HG02973 (cell line): ENCODE measurements around the gene PHF21B.

ENCODE experiments used
- ATAC-seq: cut with Tn5 transposase; IDR thresholded peaks from one replicate; pipeline ENCODE4 v1.9.1; 2021; ENCODE audit warnings: moderate library complexity; ENCODE audit not compliant: unreplicated experiment

Gene PHF21B

DNA sequence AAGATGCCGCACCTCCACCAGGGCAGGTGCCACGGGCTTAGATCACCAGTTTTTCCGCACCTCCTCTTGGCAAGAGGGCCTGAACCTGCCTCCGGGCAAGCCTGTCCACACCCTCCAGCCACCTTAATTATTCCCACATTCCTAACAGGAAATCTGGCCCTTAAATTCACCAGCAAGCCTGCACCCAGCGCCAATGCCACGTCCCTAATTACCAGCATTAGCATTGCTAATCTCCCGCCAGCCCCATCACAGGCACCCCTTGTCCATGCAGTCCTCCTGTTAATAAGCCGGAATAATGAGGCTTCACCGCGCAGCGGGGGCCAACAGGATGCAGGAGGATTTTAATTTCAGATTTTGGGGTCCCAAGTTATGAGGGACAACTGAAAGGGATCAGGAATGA lies 69.7 kb downstream of the PHF21B start:
- ATAC-seq = no peak

DNA sequence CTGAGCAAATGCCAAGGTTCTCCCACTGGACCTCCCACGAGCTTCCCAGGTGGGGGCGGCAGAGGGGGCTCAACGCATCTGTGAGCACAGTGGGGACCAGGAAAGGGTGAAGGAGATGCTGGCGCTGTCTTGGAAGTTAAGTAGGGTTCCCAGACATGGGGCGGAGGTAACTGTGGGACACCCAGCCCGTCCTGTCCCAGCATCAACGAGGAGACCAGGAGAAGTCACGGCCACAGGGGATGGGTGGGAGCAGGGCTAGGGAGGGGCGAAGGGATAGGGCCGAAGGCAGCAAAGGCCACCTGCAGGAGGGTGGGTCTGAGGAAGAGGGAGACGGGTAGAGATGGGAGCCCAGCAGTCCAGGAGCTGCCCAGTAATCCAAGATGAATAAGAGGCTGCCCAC lies 70.4 kb downstream of the PHF21B start:
- ATAC-seq = no peak

DNA sequence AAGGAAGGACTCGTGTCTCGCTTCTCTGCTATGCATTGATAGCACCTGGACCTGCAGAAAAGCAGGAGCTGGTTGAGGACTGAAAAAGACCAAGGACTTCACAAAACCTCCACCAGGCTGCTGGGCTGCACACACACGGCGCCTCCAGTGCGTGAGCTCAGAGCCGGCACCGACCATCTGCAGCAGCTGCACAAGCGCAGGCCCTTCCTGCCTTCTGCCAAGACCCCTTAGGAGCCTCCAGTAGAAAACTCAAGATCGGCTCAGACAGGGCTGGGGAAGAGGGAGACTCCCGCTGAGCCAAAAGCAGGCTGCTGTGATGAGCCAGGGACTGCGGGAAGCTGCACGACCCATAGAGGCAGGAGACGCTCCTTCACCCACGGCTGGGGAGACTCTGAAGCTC lies 70.9 kb downstream of the PHF21B start:
- ATAC-seq = no peak

DNA sequence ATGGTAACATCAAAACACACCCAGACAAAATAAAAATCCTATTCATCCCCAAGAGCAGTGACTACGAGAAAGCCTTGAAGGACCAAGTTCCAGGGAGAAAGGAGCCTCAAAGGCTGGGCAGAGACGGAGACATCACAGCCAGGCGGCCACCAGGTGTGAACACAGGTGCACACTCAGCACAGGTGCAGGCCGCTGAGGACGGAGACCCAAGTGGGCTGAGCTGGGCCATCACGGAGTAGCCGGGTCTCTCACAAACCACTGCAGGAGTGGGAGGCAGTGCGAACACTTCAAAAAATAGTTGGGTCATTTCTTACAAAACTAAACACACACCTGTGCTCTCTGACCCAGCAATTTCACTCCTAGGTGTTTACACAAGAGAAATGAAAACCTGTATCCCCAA lies 72.6 kb downstream of the PHF21B start:
- ATAC-seq = no peak

DNA sequence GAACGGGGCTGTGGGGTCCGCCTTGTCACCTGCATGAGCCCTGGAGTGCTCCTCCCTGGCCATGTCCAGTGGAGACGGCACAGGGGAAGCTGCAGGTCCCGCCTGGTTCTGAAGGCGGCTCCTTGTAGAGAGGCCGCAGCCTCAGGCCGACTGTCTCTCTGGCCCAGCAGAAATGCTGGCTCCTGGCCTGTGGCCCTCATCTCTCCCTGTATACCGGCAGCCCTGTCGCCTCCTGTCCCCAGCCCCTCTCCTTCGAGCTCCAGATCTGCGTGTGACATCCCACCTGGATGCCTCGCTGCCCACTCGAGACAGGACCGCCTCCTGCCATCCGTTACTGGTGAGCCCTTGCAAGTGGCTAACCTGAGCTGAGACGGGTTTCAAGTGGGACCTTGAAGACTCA lies 73.6 kb downstream of the PHF21B start:
- ATAC-seq = no peak

DNA sequence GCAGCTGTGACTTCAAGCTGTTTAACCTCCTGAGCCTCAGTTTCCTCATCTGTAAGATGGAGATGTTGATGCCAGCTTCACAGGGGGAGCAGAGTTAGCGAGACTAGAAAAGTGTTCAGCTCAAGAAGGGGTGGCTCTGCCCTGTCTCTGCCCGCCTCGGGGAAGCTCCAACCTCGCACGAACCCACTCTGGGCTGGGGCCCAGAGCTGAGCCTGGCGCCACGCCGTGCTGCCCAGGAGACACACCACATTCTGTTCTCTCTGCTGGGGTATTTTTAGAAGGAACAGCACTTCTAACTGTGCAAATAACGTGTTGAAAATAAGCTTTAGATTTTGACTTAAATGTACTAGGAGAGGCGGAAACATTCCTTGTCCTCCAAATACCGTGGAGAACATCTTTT lies 74.1 kb downstream of the PHF21B start:
- no peak for ATAC-seq

DNA sequence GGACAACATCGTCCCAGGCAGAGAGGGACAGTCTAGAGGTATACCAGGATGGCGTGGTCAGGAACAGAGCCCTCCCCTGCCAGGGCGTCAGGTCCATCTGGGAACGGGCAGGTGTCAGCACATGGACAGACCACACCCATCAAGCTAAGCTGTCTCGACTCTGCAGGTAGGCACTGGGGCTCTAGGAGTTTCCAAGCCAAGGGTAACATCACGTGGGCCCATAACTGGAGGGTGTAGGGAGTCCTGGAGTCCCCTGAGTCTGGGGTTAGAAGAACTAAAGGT lies 75.4 kb downstream of the PHF21B start:
- no peak for ATAC-seq

DNA sequence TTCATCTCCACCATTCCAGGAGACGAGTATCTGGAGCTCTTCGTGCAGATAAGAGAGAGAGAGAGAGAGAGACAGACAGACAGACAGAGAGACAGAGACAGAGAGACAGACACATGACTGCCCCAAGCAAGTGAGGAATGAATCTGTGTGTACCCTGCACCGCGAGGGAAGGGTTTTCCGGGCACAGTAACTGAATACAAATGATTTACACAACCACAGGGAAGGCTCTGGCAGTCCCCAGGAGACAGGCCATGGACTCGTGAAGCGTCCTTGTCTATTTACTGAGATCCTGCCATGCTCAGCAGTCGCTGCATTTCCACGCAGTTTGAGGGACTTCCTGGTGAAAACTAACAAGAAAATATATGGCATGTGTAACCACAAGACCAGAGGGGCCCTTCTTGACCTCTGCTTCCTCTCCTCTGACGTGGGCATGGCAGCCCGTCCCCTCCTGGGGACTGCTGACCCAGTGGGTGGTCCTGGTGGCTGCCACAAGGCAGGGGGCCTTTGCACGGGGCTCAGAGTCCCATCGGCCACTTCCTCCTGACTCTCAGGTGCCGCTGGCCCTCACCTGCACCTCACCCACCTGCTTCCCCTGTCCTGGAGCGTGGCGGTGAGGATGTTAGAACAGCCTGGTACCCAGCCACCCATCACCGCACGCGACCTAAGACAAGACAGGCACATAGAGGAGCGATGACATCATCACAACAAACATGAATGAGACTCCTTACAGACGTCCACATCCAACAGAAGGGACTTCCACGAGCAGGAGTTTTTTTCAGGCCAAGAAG lies 75.9 kb downstream of the PHF21B start:
- ATAC-seq = no peak

DNA sequence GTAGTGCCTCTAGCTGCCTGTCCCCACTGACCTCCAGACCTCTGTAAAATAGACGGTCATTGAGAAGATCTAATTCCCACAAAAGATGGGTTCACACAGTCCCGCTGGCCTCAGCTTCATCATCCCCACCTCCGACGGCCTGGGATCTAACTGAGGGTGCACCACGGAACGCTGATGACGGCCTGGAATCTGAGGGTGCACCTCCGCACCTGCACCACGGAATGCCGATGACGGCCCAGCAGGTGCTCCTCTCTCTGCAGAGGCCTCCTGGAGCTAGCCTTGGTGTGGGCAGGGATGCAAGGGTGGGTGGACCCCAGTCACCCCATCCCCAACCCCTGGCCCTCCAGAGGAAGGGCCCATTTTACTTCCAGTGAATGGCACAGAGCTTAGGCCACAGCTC lies 77.3 kb downstream of the PHF21B start:
- ATAC-seq = no peak

DNA sequence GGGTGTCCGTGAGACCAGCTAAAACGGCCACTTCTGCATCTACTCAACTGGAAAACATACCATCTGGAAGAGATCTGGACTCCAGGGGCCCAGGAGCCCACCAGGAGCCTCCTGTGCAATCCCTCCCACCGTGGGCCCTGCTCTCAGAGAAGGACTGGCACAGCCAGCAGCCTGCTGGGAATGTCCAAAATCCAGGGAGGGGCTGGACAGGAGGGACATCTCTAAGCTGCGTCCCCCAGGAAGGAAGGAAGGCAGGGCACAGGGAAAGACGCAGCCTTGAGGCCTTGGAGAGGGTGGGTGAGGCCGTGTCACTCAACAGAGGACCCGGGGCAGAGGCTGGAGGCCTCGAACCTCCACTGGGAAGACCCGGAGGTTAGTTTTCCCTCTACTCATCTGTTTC lies 78.0 kb downstream of the PHF21B start:
- no peak for ATAC-seq

DNA sequence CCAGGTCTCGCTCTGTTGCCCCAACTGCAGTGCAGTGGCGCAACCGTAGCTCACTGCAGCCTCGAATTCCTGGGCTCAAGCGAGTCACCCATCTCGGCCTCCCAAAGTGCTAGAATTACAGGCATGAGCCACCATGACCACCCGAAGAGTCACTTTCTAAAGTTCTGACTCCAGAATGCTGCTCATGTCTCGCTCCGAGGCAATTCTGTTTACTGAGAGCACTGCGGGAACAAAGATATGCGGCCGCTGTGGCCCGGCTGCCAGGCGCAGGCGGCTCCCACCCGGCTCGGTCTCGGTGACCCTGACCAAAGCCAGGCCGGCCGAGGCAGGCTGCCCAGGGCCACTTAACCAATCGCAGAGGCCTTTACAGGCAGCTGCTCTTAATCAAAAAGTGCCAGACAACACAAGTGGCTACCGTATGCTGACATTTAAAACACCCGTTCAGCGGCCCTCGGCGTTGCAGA lies 78.7 kb downstream of the PHF21B start:
- ATAC-seq = no peak

DNA sequence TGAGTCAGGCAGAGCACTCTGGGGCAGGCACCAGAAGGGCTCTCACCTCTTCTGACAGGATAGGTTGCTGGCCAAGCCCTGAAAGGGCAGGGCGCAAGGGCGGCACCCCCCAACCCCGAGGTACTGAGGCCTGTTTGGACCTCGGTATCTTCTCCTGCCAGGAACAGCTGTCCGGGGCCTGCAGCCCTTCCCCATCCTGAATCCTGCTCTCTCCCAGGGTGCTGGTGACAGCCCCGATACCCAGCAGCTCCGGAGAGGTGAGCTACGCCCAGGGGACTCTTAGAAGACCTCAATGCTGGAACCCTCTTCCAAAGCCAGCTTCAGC lies 79.1 kb downstream of the PHF21B start:
- no peak for ATAC-seq

DNA sequence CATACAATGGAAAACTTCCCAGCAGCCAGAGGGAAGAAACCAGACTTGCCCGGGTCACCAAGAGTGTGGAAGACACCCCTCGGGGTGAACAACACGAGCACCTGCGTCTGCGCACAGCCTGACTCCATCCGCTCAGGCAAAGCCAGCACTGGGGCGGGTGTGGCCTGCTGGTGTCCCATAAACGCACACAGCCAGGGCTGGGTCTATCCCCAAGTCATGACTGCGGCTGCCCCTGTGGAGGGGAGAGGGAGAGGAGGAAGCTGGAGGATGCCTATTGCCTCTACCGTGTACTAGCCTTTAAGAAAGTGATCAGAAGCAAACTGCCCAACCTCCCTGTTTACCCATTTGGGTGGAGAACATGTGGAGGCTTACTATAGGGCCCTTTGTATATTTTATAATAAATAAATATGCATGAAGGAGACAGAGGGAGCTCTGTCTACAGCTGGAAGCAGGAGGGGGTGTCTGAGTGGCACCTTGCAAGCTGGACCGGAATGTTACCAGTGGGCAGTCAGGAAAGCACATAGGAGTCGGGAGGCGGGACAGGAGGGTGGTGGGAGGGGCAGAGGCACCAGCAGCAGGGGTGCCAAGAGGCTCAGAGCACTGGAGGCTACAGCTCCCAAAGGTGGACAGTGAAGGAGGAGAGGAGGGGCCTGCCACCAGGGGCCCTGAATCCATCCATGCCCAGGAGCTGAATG lies 79.6 kb downstream of the PHF21B start:
- no peak for ATAC-seq

DNA sequence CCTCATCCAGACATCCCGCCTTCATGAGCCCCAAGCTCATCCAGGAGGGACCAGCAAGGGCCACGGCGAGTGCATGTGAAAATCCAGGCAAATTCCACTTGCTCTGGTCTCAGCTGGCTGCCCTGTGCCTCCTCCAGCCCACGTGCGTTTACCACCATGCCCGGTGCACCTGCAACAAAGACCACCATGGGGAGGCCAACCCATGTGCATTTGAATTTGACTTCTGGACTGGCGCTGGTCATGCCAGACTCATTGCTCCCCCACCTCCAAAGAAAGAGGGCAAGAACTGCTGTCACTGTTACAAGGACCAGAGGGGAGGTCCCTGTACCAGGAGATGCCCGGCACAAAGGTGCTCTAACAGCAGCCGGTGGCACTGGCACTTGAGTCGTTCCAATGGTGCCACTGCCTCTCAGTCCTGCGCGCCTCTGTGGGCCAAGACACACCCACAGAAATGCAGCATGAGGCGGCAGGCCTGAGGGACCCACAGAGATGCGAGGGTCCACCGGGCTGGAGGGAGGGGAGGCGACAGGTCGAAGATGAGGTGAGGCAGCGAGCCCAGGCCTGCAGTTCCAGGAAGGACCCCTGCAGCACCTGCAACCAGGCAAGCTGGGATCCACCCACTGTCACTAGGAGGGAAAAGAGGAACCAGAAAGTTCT lies 80.3 kb downstream of the PHF21B start:
- no peak for ATAC-seq

DNA sequence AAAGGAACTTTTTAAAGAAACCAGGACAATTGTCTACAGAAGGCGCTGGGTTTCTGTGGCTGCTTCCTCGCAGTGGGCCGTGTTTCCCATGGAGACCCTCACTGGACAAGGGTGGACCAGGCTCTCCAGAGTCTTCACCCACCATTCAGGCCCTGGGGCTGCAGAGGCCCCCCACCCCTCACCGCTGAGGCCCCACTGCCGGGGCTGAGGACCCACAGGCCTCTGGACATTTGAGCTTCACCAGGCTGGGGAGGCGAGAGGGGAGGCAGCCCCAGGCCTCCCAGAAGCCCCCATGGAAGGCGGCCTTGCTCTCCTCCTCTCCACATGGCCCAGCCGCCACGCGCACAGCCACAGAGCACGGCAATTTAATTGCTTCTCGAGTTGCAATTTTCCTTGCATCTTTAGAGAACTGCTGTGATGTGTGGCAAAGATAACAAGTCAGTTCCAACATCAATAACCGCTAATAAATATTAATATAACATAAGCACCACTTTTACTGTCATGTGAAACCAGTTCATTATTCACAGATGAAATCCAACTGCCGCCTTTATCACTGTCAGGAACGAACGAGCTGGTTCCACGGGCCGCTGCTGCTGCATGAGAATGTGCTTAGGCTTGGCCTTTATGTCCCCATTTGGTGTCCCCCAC lies 81.0 kb downstream of the PHF21B start:
- ATAC-seq = no peak

DNA sequence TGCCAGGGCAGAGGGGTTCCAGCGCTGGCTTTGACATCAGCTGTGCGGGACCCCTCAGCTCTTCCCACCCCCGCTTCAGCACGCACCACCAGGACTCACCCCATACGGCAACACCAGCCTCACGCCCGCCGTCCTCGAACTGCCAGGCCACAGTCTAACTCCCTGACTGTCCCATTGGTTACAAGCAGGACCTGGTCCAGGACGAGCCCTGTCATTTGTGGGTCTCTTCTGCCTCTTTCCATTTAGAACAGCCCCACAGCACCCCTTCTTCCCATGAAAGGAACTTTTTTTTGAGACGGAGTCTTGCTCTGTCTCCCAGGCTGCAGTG lies 81.7 kb downstream of the PHF21B start:
- no peak for ATAC-seq

DNA sequence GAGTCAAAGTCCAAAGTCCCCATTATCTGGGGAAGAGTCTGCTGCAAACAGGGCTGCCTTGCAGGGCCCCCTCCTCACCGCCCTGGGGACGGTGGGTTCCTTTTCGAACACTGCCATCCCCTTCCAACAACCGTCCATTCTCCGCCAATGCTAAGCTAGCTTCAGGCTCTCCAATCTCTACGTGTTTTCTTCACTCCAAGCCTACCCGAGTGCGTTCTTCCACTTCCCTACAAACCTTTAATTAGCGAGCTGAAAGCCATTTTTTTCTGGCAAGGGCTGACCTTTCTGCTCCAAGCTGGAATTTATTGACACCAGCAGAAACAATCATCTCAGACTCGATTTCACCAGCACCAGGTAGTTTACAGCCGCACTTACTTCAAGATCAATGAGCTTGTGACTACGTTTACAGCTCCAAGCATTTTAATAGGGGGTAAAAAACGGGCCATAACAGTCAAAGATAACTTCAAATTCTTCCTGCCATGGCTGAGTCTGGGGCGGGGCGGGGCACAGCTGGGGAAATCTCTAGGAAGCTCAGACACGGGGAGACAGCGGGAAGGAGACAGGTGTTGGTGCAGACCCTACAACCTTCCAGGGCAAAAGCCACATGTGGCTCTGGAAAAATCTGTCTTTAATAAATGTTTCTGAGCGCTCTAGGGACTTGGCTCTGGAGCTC lies 82.2 kb downstream of the PHF21B start:
- no peak for ATAC-seq

DNA sequence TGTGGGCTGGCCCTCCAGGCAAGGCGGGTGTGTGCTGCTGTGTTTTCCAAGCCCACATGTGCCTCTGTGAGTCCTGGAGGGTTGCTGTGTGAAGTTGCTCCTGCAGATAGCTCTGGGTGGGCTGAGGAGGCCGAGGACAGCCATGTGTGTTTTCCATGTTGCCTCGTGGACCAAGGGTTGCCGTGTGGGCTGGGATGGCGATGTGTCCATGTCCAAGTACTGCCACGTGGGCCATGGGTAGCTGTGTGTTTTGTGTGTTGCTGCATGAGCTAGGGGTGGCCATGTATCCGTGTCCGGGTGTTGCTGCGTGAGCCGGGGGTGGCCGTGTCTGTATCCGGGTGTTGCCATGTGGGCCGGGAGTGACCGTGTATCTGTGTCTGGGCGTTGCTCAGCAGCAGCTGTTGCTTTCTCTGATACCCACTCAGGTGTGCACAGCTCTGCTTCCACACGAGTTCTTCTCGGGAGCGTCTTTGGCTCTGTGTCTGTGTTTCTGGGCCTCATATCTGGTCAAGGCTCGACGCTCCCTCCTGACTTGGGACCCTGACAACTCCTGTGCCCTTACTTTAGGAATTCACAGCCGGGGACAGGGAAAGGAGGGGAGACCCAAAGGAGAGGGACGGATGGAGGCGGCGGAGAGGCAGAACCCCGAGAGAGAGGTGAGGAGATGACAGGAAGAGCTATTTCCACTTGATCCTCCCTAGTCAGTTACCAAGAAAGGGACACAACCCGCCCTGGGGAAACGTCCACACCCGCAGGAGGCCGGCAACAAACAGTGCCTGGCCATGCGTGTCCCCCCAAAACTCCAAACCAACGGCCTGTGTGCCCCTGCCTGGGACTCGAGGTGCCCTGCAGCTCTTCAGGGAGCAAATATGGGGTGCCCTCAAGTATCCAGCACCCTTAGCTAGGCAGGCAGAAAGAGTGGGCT lies 83.1 kb downstream of the PHF21B start:
- no peak for ATAC-seq

DNA sequence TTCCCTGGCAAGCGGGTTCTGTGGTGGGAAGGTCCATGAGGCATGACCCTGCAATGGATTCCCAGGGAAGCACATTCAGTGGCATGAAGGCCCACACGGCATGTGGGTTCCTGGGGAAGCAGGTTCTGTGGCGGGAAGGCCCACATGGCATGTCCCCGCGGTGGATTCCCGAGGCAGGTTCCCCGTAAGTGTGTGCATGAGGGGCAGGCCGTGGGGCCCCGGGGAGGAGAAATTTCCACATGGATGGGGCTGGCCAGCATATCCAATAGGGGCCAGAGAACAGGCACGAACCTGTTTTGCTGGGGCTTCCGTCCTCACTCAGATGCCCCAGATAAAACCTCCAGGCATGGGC lies 83.7 kb downstream of the PHF21B start:
- ATAC-seq = no peak

DNA sequence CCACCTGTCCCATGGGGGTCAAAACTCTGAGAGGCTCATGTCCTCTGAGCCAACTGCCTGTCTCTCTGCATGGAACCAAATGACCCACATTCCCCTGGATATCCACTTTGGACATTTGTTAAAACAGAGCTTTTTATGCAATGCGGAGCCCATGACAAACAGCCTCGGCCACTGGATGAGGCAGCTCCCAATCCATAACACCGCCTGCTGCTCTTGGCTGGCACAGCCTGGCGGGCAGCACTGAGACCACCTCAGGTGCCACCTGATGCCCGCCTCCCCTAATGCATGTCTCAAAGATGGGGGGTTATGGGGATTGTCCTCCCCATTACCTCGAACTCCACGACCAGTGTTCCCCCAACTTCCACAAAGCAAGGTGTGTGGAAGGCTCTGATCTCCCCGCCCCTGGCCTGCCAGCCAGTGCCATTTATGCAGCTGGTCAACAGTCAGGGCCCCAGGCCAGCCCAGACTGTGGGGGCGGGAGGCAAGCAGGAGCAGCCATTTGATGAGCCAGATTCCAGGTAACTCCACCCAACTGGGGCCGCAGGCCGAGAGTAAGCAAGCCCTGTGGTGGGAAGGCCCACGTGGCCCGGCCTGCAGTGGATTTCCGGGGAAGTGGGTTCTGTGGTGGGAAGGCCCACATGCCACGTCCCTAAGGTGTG lies 84.2 kb downstream of the PHF21B start:
- no peak for ATAC-seq
